ENCODE data around the gene TLR3. TPM values are rescaled to one million over a fixed set of nuclear protein-coding genes. Genes with fewer than 3 reads are reported as not detected.

The TLR3 gene
- total and polyA plus RNA-seq, 2 of the 8 experiments (the other 6 are each of a cell fraction or from before 2014, with no cell fraction given): 1.00 to 2.6 TPM

- no peak for TF ChIP-seq CHD7 (IDR thresholded peaks at IDR 0.05; ENCODE audit: insufficient replicate concordance, low read length)
- TF ChIP-seq SP2 (IDR thresholded peaks at IDR 0.05; ENCODE audit: low read length): no peak
- TF ChIP-seq SUZ12 (IDR thresholded peaks at IDR 0.05; ENCODE audit: low read length): no peak
- TF ChIP-seq KDM1A (IDR thresholded peaks at IDR 0.05; ENCODE audit: borderline replicate concordance, low read length): no peak
- no peak for TF ChIP-seq ZNF274 (IDR thresholded peaks at IDR 0.05; ENCODE audit: borderline replicate concordance, extremely low read depth, low read length)
Measured at GRCh38 chr4:186102931-186103330, 34.0 kb downstream of the TLR3 start (continued).
